ENCODE data around the gene NR1H3.

DNA sequence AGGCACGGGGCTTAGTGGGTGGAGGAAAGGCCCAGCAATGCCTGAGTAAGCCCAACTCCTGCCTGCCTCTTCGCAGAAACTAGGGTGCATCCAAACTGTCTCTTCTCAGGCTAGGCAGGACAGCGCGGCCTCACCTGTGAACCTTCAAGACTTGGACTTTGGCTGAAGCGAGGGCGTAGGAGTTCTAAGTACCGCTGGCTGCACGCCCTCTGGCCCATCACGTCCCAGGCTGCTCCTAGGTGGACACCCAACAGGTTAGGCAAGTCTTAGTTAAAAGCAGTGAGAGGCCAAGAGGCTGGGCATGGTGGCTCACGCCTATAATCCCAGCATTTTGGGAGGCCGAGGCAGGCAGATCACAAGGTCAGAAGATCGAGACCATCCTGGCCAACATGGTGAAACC is 44.9 kb upstream of the NR1H3 start:
- TF ChIP-seq, protein P1, sequence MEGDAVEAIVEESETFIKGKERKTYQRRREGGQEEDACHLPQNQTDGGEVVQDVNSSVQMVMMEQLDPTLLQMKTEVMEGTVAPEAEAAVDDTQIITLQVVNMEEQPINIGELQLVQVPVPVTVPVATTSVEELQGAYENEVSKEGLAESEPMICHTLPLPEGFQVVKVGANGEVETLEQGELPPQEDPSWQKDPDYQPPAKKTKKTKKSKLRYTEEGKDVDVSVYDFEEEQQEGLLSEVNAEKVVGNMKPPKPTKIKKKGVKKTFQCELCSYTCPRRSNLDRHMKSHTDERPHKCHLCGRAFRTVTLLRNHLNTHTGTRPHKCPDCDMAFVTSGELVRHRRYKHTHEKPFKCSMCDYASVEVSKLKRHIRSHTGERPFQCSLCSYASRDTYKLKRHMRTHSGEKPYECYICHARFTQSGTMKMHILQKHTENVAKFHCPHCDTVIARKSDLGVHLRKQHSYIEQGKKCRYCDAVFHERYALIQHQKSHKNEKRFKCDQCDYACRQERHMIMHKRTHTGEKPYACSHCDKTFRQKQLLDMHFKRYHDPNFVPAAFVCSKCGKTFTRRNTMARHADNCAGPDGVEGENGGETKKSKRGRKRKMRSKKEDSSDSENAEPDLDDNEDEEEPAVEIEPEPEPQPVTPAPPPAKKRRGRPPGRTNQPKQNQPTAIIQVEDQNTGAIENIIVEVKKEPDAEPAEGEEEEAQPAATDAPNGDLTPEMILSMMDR (IDR thresholded peaks at IDR 0.05): no peak
- TF ChIP-seq POLR2AphosphoS5 (IDR thresholded peaks at IDR 0.05): no peak
